GM23248 (cell line): ENCODE measurements around the gene ASB1.

Experiments used
- EZH2 ChIP-seq: fragments of 200-600 bp; sonication (generic); IDR thresholded peaks from 2 replicates; pipeline ENCODE4 v1.6.1; 2018; ENCODE audit warnings: antibody characterized with exemption, mild to moderate bottlenecking; ENCODE audit not compliant: insufficient read depth, poor library complexity, severe bottlenecking
- EZH2phosphoT487 ChIP-seq: fragments of 200-600 bp; sonication (generic); IDR thresholded peaks from 2 replicates; pipeline ENCODE4 v1.6.1; 2018; ENCODE audit warnings: antibody characterized with exemption, moderate library complexity, mild to moderate bottlenecking, low read depth; ENCODE audit not compliant: insufficient read depth

DNA sequence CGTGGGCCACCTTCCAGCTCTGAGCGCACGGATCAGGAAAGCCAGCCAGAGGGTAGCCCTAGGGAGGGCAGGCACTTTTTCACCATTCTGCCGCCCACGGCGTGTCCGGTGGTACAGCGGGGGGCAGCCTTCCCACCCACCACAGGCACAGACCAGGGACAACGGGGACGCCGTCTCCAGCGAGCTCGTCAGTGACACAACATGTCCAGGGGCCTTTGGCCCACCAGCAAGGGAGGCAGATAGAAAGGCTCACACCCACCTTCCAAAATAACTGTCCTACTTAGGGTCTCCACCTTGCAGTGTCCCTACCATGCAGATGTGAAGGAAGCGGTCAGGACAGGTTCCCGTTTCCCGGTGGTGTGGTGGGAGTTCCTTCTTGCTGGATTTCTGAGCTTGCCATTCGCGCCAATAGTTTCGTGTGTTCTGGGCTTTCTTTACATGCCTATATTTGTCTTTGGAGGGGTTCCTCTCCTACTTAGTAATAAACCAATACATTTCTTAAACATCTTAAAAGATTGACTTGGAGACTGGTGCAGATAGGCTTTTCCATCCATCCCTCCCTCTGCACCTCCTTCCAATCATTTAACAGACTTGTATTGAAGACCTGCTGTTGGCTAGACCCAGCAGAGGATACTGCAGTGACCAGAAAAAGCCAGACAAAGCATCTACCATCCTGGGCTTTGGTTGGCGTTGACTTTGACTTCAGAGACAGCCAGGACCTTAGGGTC, 872 bp downstream of the ASB1 start:
- TF ChIP-seq EZH2 (no peak), EZH2phosphoT487 (no peak)
